ENCODE measurements around the gene ADAMTSL3. TPM values are rescaled to one million over a fixed set of nuclear protein-coding genes. Genes with fewer than 3 reads are reported as not detected.

ADAMTSL3 gene
- total RNA-seq, 1 donor from 2014 or later, result 0.17 TPM

DNA sequence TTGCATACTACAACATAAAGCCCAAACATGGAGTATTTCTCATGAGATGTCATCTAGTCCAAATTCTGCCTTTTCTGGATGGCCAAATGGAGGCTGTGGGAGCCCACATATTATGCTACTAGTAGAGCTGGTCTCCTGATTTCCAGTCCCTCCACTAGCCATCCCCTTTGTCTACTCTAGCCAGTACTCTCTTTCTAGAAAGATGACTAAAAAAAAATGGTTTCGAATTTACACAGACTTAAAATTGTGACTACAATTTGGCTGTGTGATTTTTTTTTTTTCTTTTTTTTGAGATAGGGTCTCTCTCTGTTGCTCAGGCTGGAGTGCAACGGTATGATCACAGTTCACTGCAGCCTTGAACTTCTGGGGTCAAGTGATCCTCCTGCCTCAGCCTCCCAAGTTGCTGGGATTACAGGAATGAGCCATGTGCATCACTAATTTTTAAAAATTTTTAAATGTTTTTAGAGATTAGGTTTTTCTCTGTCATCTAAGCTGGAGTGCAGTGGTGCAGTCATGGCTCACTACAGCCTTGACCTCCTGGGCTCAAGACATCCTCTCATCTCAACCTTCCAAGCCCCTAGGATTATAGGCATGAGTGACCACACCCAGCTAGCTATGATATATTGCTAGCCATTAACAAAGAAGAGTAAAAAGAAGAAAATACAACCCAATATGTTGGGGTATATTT lies 273.9 kb downstream of the ADAMTSL3 start:
- Mint-ChIP-seq H3K4me1 (ENCODE audit: low read depth) (no peaks in the 10 kb centered on the region), H3K9me3 (ENCODE audit: low read depth) (peaks cover under 1% of the 10 kb centered on the region), H3K4me3 (ENCODE audit: unreplicated experiment) (no peak overlapping the region), H3K27me3 (ENCODE audit: low read depth) (peaks cover 7% of the 10 kb centered on the region), H3K36me3 (ENCODE audit: low read depth) (no peaks in the 10 kb centered on the region), H3K27ac (ENCODE audit: unreplicated experiment) (no peak overlapping the region)
- DNase-seq (ENCODE audit: low spot score), result no peak
- TF ChIP-seq CTCF (IDR thresholded peaks at IDR 0.05), result no peak

- Mint-ChIP-seq H3K27me3 (ENCODE audit: low read depth) (peaks cover 7% of the 10 kb centered on the region), H3K4me3 (ENCODE audit: unreplicated experiment) (no peak overlapping the region), H3K4me1 (ENCODE audit: low read depth) (no peaks in the 10 kb centered on the region), H3K36me3 (ENCODE audit: low read depth) (no peaks in the 10 kb centered on the region), H3K27ac (ENCODE audit: unreplicated experiment) (no peak overlapping the region), H3K9me3 (ENCODE audit: low read depth) (peaks cover 3% of the 10 kb centered on the region)
- no peak for DNase-seq (ENCODE audit: low spot score)
- TF ChIP-seq CTCF (IDR thresholded peaks at IDR 0.05), result no peak
These were observed 274.4 kb downstream of the ADAMTSL3 start for GRCh38 chr15:83928392-83928734.

DNA sequence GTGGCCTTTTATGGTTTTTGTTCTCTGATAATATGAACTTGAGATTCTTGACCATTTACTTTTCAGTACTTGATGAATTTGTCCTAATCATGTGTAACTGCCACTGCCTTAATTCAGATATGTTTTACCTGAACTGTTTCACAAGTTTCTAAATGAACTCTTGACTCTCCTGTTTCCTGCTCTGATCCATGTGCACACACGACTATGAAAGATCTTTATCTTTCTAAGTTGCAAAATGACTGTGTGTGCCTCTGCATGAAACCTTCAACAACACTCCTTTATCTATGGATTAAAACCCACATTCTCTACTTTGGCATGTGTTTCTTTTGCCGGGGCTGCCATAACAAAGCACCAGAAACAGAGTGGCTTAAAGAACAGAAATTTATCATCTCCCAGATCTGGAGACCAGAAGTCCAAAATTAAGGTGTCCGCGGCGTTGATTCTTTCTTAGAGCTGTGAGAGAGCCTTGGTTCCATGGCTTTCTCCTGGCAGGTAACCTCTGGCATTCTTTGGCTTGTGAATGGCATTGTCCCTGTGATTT lies 275.0 kb downstream of the ADAMTSL3 start:
- peaks cover 3% of the 10 kb centered on the region for H3K9me3 Mint-ChIP-seq (ENCODE audit: low read depth)
- peaks cover 7% of the 10 kb centered on the region for H3K27me3 Mint-ChIP-seq (ENCODE audit: low read depth)
- H3K27ac Mint-ChIP-seq (ENCODE audit: unreplicated experiment), result no peak overlapping the region

DNA sequence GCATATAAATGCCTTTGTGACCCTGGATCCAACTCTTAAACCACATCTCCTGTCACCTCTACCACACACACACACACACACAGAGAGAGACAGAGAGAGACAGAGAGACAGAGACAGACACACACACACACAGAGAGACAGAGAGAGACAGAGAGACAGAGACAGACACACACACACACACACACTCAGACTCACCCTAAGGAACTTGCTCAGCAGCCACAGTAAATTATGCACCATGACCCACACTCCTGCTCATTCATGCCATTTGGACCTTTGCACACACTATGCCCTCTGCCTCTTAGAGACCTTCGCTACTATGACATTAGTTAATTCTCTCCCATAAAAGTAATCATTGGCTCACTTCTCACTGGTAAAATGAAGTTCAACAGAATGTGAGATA lies 275.7 kb downstream of the ADAMTSL3 start:
- DNase-seq (ENCODE audit: low spot score), result no peak
- Mint-ChIP-seq H3K36me3 (ENCODE audit: low read depth) (no peaks in the 10 kb centered on the region), H3K9me3 (ENCODE audit: low read depth) (peaks cover 3% of the 10 kb centered on the region), H3K27ac (ENCODE audit: unreplicated experiment) (no peak overlapping the region), H3K27me3 (ENCODE audit: low read depth) (peaks cover 7% of the 10 kb centered on the region), H3K4me3 (ENCODE audit: unreplicated experiment) (no peak overlapping the region), H3K4me1 (ENCODE audit: low read depth) (no peaks in the 10 kb centered on the region)
- no peak for TF ChIP-seq CTCF (IDR thresholded peaks at IDR 0.05)

More for the DNA sequence above, 275.0 kb downstream of the ADAMTSL3 start:
- H3K36me3 Mint-ChIP-seq (ENCODE audit: low read depth), result no peaks in the 10 kb centered on the region
- no peak overlapping the region for H3K4me3 Mint-ChIP-seq (ENCODE audit: unreplicated experiment)
- DNase-seq (ENCODE audit: low spot score), result no peak
- H3K4me1 Mint-ChIP-seq (ENCODE audit: low read depth), result no peaks in the 10 kb centered on the region
- no peak for TF ChIP-seq CTCF (IDR thresholded peaks at IDR 0.05)

DNA sequence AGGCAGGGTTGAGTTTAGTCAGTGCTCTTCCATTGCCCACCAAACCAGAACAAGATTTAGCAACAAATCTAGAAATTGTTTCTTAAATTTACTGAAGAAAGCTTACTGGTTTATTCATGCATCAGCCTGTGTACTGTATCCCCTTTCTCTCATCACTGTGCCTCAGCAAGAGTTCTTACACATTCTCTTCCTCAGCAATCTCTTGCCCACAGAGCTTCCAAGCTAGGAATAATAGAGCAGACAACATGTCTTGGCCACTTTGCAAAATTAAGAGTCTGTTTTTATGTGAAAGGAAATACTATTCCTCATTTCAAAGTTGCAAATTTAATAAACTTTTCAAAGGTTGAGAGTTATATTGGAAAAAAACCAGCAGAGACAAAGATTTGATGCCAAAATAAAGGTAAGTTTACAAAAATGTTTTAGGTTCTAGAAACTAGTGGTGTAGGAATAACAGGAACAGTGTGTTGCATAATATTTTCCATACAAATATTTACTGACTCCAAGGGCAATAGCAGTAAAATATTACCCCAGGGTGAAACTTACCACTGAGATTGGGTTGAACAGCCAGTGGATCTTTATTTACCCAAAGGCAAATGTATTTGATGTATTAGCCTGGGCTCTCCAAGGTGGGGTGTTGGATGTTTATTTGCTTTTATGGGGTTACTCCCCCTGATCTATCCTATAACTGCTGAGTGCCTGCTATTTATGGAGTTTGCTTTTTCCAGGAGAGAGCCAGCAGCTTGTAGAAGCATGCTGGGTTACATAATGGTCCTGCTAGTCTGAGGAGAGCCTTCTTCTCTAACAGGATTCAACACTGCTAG lies 276.7 kb downstream of the ADAMTSL3 start:
- no peaks in the 10 kb centered on the region for H3K4me1 Mint-ChIP-seq (ENCODE audit: low read depth)
- DNase-seq (ENCODE audit: low spot score), result no peak
- H3K36me3 Mint-ChIP-seq (ENCODE audit: low read depth), result no peaks in the 10 kb centered on the region
- H3K9me3 Mint-ChIP-seq (ENCODE audit: low read depth), result peaks cover 3% of the 10 kb centered on the region
- no peak overlapping the region for H3K4me3 Mint-ChIP-seq (ENCODE audit: unreplicated experiment)
- no peak for TF ChIP-seq CTCF (IDR thresholded peaks at IDR 0.05)
- H3K27ac Mint-ChIP-seq (ENCODE audit: unreplicated experiment), result no peak overlapping the region
- H3K27me3 Mint-ChIP-seq (ENCODE audit: low read depth), result peaks cover 7% of the 10 kb centered on the region
